ENCODE data around the gene PP2D1. TPM values are rescaled to one million over a fixed set of nuclear protein-coding genes. Genes with fewer than 3 reads are reported as not detected.

Gene PP2D1
- total RNA-seq, 2 experiments from 2014 or later, result not detected

DNA sequence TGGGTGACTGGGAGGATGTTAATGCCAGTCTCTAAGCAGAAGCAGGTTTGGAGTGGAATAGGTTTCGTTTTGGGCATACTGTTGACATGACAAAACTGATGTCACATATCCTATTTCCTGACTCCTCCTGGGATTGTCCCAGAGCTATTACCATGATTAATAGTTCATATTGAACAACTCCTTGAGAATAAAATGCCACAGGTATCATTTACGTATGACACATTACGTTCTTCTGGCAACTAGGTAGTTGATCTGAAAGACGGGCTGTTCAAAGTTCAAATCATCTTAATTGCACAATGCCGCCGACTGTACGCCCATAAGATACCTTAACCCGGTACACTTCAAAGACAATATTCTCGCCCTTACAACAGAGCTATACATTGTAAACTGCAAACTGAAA is 66.5 kb downstream of the PP2D1 start:
- H3K79me2 ChIP-seq (ENCODE audit: insufficient read depth, low read depth, low read length), result peaks cover 32% of the 10 kb centered on the region
- no TSS peak for BruUV-seq (replicated peaks)
- no peaks in the 10 kb centered on the region for H3K9me2 ChIP-seq (ENCODE audit: insufficient read depth, low read length)
- peaks cover 30% of the 10 kb centered on the region for H3K4me1 ChIP-seq (ENCODE audit: insufficient read depth, low read length, poor library complexity, severe bottlenecking)
- TF ChIP-seq, protein P1, sequence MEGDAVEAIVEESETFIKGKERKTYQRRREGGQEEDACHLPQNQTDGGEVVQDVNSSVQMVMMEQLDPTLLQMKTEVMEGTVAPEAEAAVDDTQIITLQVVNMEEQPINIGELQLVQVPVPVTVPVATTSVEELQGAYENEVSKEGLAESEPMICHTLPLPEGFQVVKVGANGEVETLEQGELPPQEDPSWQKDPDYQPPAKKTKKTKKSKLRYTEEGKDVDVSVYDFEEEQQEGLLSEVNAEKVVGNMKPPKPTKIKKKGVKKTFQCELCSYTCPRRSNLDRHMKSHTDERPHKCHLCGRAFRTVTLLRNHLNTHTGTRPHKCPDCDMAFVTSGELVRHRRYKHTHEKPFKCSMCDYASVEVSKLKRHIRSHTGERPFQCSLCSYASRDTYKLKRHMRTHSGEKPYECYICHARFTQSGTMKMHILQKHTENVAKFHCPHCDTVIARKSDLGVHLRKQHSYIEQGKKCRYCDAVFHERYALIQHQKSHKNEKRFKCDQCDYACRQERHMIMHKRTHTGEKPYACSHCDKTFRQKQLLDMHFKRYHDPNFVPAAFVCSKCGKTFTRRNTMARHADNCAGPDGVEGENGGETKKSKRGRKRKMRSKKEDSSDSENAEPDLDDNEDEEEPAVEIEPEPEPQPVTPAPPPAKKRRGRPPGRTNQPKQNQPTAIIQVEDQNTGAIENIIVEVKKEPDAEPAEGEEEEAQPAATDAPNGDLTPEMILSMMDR (conservative IDR thresholded peaks at IDR 0.05; ENCODE audit: low read length), result no peak
- no peak for TF ChIP-seq EZH2phosphoT487 (IDR thresholded peaks at IDR 0.05; ENCODE audit: borderline replicate concordance, low read depth, low read length)
- peak overlapping the region; percentile 75; the same call in 1 of the 2 replicates for H3K4me2 ChIP-seq (ENCODE audit: low read length)
- intact Hi-C loops (cut with micrococcal nuclease; ENCODE audit: unreplicated experiment), result loop anchor here (10.0 kb wide), 1 partner anchor 401 kb away; no protein-coding TSS in a partner anchor
- POLR2A ChIA-PET, result interaction anchor here (0.7 to 2.8 kb wide), 6 partner anchors 96 to 1701 kb away, joined by 3 to 11 read pairs (median 4); partner anchors contain the start of gene SGO1
- no peak overlapping the region for H3K4me3 ChIP-seq (ENCODE audit: low read depth, low read length, poor library complexity, severe bottlenecking)
- H3K27ac ChIP-seq (ENCODE audit: low read depth, low read length, poor library complexity, severe bottlenecking), result no peak overlapping the region
- no peaks in the 10 kb centered on the region for H3K9me3 ChIP-seq (ENCODE audit: low read length)
- H4K20me1 ChIP-seq (ENCODE audit: insufficient read depth, low read length), result peaks cover 18% of the 10 kb centered on the region
- CTCF ChIA-PET (ENCODE audit: unreplicated experiment), result no interaction called here
- H3K36me3 ChIP-seq (ENCODE audit: insufficient read depth, low read length), result peaks cover 5% of the 10 kb centered on the region; the same call in 1 of the 2 replicates
- DNase-seq (ENCODE audit: low spot score), result no peak
- H2AFZ ChIP-seq (ENCODE audit: low read length), result no peak overlapping the region

DNA sequence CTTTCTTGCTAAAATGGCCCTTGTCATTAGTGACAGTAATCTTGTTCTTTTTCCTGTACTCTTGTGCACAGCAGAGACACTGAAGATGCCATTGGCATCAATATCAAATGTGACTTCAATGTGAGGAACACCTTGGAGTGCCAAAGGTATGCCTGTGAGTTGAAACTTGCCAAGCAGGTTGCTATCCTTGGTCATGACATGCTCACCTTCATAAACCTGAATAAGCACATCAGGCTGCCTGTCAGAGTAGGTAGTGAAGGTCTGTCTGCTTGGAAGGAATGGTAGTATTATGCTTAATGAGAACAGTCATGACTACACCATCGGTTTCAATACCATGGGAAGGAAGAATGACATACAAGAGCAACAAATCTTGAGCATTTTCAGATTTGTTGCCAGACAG is 71.4 kb downstream of the PP2D1 start:
- no peak for DNase-seq (ENCODE audit: low spot score)
- Histone ChIP-seq H2AFZ (ENCODE audit: low read length) (no peak overlapping the region), H3K36me3 (ENCODE audit: insufficient read depth, low read length) (no peaks in the 10 kb centered on the region), H3K4me3 (ENCODE audit: low read depth, low read length, poor library complexity, severe bottlenecking) (no peak overlapping the region), H3K9me3 (ENCODE audit: low read length) (no peaks in the 10 kb centered on the region), H4K20me1 (ENCODE audit: insufficient read depth, low read length) (no peaks in the 10 kb centered on the region), H3K79me2 (ENCODE audit: insufficient read depth, low read depth, low read length) (no peaks in the 10 kb centered on the region), H3K9me2 (ENCODE audit: insufficient read depth, low read length) (no peaks in the 10 kb centered on the region), H3K4me1 (ENCODE audit: insufficient read depth, low read length, poor library complexity, severe bottlenecking) (no peaks in the 10 kb centered on the region), H3K27ac (ENCODE audit: low read depth, low read length, poor library complexity, severe bottlenecking) (no peak overlapping the region), H3K4me2 (ENCODE audit: low read length) (no peak overlapping the region)
- intact Hi-C loops (cut with micrococcal nuclease; ENCODE audit: unreplicated experiment), result loop anchor here (10.0 kb wide), 1 partner anchor 396 kb away; no protein-coding TSS in a partner anchor
- POLR2A ChIA-PET, result no interaction called here
- BruUV-seq (replicated peaks), result no TSS peak
- TF ChIP-seq EZH2phosphoT487 (IDR thresholded peaks at IDR 0.05; ENCODE audit: borderline replicate concordance, low read depth, low read length), result no peak
- TF ChIP-seq, protein P1 (conservative IDR thresholded peaks at IDR 0.05; ENCODE audit: low read length), result no peak
- CTCF ChIA-PET (ENCODE audit: unreplicated experiment), result no interaction called here

DNA sequence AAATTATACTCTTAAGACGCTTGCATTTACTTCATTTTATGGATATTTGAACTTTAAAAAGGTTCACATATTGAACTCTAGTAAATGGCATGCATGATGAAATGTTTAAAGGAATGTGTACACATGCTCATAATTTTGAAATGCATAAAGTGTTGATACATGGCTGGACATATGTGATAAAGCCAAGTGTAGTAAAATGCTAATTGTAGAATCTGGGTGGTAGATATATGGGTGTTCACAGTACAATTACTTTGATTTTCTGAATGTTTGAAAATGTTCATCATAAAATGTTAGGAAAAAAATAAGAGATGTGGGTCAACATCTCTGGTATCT is 73.8 kb downstream of the PP2D1 start:
- POLR2A ChIA-PET, result interaction anchor here (1.0 kb wide), 1 partner anchor 15 kb away, joined by 3 read pairs; no protein-coding TSS in a partner anchor
- H3K79me2 ChIP-seq (ENCODE audit: insufficient read depth, low read depth, low read length), result no peaks in the 10 kb centered on the region
- no peaks in the 10 kb centered on the region for H4K20me1 ChIP-seq (ENCODE audit: insufficient read depth, low read length)
- no peaks in the 10 kb centered on the region for H3K36me3 ChIP-seq (ENCODE audit: insufficient read depth, low read length)
- no TSS peak for BruUV-seq (replicated peaks)
- no peaks in the 10 kb centered on the region for H3K9me3 ChIP-seq (ENCODE audit: low read length)
- no peaks in the 10 kb centered on the region for H3K9me2 ChIP-seq (ENCODE audit: insufficient read depth, low read length)
- no peak for DNase-seq (ENCODE audit: low spot score)
- no peak overlapping the region for H3K4me3 ChIP-seq (ENCODE audit: low read depth, low read length, poor library complexity, severe bottlenecking)
- CTCF ChIA-PET (ENCODE audit: unreplicated experiment), result no interaction called here
- no peak for TF ChIP-seq EZH2phosphoT487 (IDR thresholded peaks at IDR 0.05; ENCODE audit: borderline replicate concordance, low read depth, low read length)
- TF ChIP-seq, protein P1 (conservative IDR thresholded peaks at IDR 0.05; ENCODE audit: low read length), result no peak
- intact Hi-C loops (cut with micrococcal nuclease; ENCODE audit: unreplicated experiment), result no loop called here
- no peak overlapping the region for H3K27ac ChIP-seq (ENCODE audit: low read depth, low read length, poor library complexity, severe bottlenecking)
- H3K4me1 ChIP-seq (ENCODE audit: insufficient read depth, low read length, poor library complexity, severe bottlenecking), result no peaks in the 10 kb centered on the region
- no peak overlapping the region for H2AFZ ChIP-seq (ENCODE audit: low read length)
- H3K4me2 ChIP-seq (ENCODE audit: low read length), result no peak overlapping the region

All from OCI-LY7 (cell line).